SIG-M5 treated with dmso at 0.1 percent for 504 hours (cell line): ENCODE measurements around the gene NANOGP8.
"Not testable (repeated sequence)": the region's sequence is repeated elsewhere in the genome, so short reads cannot be mapped to it uniquely, and the experiment has no call there.

Source experiments
- DNase-seq: peaks from one replicate; lab custom pipeline; 2025; ENCODE audit not compliant: unreplicated experiment; lab: John Stamatoyannopoulos, UW

NANOGP8 gene

DNA sequence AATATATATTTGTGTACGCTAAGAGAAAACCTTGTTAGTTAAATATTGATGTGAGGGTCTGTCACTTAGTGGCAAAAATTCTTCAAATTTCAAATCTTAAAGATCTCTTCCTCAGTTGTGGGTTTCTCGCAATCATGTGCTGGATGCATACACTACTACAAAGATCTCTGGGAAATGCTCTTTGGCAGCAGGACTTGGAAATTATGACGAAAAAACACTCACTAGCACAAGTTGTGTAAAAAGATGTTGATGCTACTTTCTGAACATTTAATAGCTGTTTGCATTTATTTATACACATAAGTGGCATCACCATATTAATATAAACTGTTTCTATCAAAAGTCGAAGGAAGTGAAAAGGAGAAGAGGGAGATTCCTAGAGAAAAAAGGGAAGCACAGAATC, 10.8 kb upstream of the NANOGP8 start:
- DNase-seq: no peak

DNA sequence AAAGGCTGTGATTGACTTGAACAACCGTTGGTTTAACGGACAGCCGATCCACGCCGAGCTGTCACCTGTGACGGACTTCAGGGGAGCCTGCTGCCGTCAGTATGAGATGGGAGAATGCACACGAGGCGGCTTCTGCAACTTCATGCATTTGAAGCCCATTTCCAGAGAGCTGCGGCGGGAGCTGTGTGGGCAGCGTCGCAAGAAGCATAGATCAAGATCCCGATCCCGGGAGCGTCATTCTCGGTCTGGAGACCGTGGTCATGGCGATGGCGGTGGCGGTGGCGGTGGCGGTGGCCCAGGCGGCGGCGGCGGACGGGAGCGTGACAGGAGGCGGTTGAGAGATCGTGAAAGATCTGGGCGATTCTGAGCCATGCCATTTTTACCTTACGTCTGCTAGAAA, 7.8 kb upstream of the NANOGP8 start:
- DNase-seq: no peak

- no peak for DNase-seq
Measured at GRCh38 chr15:35092311-35092710, 7.2 kb upstream of the NANOGP8 start.

- no peak for DNase-seq
Measured at GRCh38 chr15:35090104-35090807, 5.2 kb upstream of the NANOGP8 start.

DNA sequence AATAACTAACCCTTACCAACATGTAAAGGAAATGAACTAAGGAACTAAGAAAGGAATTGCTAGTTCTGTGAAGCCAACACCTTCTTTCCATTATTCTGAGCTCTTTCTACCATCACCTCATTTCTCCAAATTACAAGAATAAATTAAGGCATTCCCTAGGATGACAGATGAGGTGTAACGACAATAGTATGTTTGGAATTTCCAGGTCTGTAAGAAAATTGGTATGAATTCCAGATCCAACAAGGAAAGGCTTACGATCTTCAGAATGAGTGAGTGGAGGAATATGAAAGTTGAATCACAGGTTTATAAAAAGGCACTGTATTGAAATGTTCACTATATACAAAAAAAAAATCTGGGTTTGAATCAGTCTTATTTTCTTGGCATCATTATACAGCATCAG, 4.5 kb upstream of the NANOGP8 start:
- DNase-seq: no peak

- no peak for DNase-seq
Measured at GRCh38 chr15:35088329-35088728, 3.2 kb upstream of the NANOGP8 start.

- DNase-seq: no peak
Measured at GRCh38 chr15:35087759-35088158, 2.7 kb upstream of the NANOGP8 start.

DNA sequence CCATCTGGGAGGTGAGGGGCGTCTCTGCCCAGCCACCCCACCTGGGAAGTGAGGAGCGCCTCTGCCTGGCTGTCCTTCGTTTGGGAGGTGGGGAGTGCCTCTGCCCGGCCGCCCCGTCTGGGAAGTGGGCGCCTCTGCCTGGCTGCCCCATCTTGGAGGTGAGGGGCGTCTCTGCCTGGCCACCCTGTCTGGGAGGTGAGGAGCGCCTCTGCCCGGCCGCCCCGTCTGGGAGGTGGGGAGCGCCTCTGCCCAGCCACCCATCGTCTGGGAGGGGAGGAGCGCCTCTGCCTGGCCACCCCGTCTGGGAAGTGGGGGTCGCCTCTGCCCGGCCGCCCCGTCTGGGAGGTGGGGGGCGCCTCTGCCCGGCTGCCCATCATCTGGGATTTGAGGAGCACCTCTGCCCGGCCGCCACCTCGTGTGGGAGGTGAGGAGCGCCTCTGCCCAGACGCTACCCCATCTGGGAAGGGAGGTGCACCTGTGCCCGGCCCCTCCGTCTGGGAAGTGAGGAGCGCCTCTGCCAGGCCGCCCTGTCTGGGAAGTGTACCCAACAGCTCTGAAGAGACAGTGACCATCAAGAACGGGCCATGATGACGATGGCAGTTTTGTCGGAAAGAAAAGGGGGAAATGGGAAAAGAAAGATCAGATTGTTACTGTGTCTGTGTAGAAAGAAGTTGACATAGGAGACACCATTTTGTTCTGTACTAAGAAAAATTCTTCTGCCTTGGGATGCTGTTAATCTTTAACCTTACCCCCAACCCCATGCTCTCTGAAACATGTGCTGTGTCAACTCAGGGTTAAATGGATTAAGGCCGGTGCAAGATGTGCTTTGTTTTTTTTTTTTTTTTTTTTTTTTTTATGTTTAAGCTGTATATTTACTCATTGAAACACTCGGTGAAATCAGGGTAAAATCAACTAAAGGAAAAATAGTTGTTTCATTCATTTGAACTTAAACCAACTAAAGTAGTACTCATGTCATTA, 2.4 kb downstream of the NANOGP8 start:
- not testable (repeated sequence) for DNase-seq

- not testable (repeated sequence) for DNase-seq
Measured at GRCh38 chr15:35081626-35082365, 3.3 kb downstream of the NANOGP8 start.

DNA sequence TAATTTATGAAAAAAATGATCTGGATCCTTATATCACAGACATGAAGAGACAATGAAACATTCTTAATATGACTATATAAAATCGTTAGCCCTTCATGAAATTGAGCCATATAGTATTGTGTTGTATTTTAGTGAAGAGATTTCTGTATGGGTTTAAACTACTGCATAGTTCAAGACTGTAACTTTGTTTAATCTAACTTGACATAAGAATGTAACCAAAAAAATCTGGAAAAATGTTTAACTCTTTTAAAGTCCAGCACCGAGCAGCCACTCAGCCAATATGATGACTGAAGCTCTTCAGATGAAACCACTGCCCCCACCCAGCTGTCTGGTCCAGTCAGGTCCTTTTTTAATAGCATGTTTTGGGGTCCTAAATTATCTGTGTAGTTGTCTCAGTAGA, 4.9 kb downstream of the NANOGP8 start:
- DNase-seq: no peak

- peak; percentile 46 for DNase-seq
Measured at GRCh38 chr15:35078221-35078915, 6.7 kb downstream of the NANOGP8 start.

- no peak for DNase-seq
Measured at GRCh38 chr15:35071106-35071505, 14.0 kb downstream of the NANOGP8 start.

GRCh38 chr15:35068846-35069475, 16.1 kb downstream of the NANOGP8 start:
- no peak for DNase-seq

GRCh38 chr15:35067496-35068347, 17.4 kb downstream of the NANOGP8 start:
- no peak for DNase-seq

DNA sequence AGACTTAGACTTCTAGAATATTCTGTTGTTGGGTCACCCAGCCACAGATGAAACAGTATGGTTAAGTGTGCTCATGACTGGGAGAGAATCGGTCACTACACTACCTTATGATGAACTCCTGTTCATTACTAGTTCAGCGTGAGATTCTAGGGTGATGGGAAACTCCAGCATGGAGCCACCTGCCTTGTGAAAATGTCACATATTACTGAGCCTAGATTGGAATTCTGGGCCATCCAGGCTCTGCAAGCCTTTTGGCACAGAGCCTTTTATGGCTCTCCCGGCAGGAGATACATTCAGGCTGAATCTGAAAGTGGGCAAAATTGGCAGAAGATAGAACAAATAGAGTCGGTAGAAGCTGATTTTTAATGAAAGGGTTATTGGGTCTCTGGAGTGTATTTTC, 19.0 kb downstream of the NANOGP8 start:
- DNase-seq: no peak

GRCh38 chr15:35064576-35065190, 20.4 kb downstream of the NANOGP8 start:
- no peak for DNase-seq

DNA sequence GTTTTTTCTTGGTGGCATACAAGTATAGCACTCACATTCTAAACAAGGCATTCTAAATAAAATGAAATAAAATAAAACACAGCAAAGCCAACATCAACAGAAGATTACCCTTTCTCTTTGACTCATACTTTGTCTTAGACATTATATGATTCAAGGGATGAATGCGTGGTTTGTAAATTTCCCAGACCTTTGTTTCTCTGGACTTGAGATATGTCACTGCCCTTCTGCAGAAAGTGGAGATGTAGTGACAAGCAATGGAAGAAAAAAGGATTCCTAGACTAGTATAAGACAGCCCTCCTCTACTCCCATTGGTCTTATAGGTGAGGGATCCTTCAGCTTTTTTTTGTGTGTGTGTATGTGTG, 22.4 kb downstream of the NANOGP8 start:
- DNase-seq: no peak

DNA sequence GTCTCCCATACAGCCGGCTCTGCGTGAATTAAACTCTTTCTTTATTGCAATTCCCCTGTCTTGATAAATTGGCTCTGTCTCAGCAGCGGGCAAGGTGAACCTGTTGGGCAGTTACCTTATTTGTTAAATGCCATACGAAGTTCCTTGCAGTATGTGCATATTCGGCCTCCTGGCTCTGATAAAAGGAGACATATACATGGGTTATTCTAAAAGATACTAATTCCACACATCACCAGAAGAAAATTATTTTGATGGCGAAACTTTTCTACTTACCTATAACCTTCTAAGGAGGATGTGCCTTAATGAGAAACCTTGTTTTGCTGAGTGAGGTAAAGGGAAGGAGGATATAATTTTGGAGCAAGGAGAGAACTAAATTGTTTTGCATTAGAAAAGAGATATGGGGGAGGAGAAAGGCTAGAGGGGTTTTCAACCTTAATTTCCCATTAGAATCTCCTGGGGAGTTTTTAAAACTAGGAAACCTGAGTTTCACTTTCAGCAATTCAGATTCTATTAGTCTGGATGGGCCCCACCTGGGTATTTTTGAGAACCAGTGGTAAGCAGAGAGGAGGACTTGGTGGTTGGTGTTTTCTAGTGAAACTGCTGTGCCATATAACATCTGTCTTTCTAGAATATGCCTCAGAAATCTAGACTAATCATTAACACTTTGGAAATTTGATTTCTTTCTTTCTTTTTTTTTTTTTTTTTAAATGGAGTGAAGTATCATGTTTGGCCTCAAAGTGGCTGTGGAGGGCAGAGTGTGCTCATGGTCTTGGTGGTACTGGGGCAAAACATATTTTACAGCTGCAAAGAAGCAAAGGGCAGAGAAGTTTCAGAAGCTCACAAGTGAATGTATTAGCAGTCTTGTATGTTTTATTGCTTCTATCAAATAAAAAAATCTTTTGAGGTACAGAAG, 23.0 kb downstream of the NANOGP8 start:
- no peak for DNase-seq
